ENCODE results near the gene ABCF2.

The ABCF2 gene

DNA sequence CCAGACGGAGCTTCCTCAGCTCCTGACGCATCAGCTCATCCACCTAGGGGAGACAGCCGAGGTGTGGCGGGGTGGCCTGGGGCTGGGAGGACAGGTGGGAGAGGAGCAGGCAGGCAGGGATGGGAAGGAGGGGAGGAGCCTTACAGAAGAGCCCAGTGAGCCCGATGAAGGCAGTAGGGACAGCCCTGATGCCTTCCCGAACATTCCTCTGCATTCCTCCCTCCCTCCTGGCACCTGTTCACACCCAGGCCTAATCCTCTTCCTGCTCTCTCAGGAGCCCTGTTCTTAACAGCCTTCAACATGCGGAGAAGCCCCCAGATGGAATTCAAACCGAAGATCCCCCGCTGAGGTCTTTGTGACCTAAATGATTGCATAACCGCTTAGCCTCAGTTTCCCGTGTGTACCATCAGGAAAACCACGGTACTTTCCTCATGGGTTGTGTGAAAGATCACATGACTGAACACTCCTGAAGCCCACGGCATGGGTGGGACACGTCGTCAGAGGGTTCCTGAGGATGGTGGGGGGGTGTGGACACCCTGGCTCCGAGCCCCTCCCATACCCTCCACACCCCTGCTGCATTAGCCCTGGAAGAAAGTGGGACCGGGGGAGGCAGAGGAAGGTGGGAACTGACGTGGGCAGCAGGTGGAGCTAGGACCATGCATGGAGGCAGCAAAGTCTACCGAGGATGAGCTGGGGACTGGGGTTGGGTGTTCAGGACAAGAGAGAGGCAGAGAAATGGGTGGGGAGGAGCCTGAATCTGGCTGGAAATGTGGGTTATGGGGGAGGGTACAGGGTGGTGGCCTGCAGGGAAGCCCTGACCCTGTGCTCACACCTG is 31.2 kb downstream of the ABCF2 start:
- DNase-seq (ENCODE audit: low read depth) = no peak

DNA sequence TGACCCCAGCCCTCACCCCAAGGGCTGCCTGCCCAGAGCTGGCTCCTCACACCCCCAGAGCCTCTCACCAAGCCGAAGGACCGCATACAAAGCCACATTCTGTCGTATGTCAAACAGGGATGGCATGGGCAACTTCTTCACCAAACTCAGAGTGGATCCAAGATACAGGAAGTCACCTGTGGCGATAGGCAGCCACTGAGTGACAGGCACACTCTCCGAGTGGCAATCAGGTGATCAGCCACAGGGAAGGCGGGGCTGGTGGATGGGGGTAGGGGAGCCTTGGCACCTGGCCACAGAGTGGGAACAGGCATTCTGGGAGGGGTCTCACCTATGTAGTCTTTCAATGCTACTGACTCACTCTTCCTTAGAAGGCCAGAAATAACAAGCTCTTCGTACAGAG is 32.8 kb downstream of the ABCF2 start:
- DNase-seq (ENCODE audit: low read depth) = no peak

DNA sequence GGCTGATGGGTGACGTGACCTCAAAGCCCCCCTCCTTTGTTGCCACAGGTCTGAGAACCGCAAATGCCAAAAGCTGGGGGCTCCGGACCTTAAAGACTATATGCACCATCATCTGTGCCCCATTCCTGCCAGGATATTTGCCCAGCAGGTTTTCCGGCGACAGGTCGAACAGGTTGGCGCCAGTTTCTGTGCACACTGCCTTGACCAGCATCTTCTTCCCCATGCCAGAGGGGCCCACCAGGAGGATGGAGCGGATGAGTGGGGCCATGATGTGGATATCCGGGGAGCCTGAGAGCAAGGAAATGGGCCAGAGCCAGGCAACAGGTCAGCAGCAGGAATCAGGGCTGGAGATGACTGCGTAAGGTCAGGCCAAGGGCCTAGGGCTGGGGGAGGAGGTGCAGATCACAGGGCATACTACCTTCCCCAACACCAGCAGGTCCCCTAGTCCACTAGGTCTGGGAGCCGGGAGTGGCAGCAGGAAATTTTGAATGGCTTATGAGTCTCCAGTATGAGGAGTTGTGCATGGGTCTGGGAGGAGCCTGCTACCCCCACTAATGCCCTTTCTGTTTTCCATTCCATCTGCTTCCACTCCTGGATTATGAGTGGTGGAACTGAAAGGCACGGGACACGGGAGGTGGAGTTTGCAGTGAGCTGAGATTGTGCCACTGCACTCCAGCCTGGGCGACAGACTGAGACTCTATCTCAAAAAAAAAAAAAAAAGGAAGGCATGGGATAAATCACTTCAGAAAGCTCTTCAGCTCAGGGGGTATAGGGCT is 33.6 kb downstream of the ABCF2 start:
- no peak for DNase-seq (ENCODE audit: low read depth)

DNA sequence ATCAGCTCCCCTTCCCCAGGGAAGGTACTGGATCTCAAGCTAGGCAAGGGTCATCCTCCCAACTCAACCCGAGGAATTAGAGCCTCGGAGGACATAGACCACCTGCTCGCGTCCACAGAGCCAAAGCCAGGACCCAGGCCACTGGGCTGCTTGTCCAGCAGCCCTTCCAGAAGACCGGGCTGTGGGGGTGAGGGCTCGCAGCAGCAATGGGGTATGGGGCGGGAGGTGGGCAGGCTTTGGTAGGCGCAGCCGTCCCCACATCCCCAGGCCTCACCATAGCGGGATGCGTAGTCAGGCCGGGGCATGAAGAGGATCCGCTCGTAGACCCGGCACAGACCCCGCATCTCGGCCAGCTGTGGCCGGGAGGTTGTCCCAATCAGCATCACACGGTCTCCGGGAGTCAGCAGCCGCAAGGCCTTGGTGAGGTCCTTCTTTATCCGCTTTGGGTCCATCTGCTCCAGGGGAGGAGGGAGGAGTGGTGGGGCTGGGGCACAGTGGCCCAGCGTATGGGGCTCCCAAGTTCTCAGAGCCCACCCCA is 34.9 kb downstream of the ABCF2 start:
- no peak for DNase-seq (ENCODE audit: low read depth)

DNA sequence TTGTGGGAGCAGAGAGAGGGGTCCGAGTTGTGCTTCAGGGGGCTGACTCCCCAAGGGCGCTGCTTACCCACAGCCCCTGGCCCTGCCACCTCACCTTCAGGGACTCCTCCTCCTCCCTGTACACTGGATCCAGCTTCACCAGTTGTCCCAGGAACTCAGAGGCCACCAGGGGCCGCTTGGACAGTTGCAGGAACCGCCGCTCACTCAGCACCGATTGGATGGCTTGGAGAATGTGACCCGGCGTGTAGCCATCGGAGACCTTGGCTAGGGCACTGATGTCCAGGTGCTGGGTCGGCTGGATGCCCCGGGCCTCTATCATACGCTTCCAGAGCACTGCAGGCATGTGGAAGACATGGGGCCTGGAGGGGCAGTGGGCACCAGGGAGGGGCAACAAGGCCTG is 35.5 kb downstream of the ABCF2 start:
- DNase-seq (ENCODE audit: low read depth) = no peak

DNA sequence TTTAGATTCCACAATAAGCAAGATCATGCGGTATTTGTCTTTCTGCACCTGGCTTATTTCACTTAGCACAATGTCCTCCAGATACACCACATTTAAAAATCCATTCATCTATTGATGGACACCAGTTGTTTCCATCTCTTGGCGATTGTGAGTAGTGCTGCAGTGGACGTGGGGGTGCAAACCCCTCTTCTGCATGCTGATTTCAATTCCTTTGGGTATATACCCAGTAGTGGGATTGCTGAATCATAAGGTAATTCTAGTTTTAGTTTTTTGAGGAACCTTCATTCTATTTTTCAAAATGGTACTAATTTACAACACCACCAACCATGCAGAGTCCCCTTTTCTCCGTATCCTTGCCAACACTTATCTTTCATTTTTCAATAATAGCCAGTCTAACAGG is 38.0 kb downstream of the ABCF2 start:
- DNase-seq (ENCODE audit: low read depth) = no peak

DNA sequence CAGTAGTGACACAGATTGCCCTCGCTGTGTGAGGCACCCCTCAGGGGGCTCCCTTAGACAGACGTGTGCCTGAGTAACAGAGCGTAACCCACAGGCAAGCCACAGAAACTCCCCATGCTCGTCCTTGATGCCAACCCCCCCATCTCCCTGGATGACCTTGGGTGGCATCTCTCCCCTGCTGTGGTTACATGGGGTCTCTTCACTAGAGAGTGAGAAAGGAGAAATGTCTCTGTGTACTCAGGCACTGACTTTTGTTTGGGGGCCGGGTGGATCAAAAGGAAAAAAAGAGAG is 38.8 kb downstream of the ABCF2 start:
- no peak for DNase-seq (ENCODE audit: low read depth)

DNA sequence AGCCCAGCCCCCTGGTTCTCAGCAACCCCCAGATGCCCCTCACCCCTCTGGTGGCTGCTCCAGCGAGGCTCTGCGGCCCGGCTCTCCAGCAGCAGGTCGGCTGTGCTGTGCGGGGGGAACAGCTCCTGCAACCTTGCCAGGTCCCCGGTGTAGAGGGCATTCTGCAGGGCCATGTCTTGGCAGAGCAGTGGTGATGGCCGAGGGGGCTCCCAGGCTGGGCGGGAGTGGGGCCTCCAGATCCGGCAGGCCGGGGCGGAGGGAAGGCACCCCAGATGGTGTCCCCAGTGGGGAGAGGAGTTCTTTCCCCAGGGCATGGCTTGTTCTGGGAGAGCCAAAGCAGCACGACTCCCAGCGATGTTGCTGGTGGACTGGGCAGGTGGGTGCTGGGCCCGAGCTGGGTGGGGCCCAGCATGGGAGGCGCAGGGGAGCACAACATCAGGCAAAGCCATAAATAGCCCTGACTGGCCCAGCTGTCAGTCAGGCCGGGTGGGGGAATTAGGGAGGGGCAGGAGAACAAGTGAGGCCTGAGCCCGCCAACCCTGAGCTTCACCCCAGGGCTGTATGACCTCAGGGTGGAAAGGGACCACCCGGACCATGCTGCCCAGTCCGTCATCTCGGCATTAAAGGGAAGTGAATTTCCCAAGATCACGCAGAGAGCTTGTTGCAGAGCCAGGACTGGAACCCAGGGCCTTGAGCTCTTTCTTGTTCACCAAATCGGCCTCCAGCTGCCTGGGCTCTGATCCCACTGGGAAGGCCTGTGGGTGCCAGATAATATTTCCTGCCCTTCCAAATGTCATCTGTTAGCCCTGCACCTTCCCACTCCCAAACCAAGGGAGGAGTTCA is 39.4 kb downstream of the ABCF2 start:
- DNase-seq (ENCODE audit: low read depth) = no peak

DNA sequence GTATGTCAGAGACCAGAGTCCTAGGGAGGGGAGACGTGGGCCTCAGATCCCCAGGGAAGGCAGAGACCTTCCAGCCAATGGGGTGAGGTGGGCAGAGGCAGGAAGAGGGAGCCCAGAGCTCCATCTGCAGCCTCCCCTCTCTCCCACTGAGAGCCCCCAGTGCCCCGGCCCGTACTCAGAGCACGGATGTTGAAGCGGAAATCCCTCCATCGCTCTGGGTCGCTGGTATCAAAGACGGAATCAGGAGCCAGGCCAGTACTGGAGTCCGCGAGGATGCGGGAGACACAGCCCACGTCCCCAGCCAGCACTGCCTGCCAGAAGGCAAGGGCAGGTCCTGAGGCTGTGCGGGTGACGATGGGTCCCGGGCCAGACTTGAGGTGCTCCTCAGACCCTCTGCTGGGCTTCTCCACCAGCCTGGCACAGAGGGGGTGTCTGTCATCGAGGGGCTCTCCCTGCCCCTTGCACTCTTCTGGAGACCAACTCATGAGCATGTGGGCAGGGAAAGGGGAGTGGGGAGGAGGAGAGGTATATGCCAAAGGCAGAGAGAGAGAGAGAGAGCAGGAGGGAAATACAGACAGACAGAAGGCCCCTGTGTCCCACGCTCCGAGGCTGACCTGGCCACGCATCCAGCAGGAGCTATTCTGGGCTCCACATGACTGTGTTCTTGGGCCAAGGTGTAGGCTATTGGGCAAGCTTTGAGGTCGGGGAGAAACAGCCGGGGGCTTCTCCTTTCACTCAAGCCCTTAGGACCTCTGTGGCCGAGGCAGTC is 40.2 kb downstream of the ABCF2 start, which contains the start of gene ASB10:
Gene ASB10, minus strand, starts transcription at position 611 of the 769 bp plus-strand sequence. Its CDS starts 120 bp downstream, at position 491.
- DNase-seq (ENCODE audit: low read depth) = no peak

DNA sequence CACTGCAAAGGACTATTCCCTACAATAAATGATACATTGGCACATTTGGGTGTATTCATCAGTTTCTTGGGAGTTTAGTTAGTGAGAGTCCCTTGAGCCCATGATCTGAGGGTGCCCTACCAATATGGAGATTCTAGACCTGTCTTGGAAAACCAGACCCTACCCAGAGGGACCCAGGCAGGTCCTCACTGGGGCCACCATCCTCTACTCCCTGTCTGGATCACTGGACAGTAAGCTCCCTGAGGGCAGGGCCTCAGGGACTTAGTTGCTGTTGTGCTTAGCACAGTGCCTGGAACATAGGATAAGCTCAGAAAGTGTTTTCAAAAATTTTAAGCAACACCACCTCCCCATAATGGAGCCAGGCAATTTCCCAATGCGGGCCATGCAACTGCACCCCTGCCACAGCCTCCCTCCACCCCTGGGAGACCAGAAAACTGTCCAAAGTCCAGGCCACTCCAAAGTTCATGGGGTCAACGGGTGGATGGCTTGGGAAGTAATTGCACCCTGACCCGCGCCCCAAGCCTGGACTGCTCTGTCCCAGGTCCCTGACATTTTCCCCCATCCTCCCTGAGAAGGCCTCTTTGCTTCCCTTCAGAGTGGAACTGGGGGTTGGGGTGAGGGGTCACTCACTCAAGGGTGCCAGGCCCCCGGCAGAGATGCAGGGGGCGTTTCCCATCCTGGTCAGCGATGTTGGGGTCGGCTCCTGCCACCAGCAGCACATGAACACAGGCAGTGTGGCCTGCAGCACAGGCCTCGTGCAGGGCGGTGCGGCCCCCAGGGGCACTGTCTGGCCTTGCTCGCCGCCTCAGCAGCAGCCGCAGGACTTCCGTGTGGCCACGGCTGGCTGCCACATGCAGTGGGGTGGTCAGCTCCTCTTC is 41.0 kb downstream of the ABCF2 start:
- no peak for DNase-seq (ENCODE audit: low read depth)

DNA sequence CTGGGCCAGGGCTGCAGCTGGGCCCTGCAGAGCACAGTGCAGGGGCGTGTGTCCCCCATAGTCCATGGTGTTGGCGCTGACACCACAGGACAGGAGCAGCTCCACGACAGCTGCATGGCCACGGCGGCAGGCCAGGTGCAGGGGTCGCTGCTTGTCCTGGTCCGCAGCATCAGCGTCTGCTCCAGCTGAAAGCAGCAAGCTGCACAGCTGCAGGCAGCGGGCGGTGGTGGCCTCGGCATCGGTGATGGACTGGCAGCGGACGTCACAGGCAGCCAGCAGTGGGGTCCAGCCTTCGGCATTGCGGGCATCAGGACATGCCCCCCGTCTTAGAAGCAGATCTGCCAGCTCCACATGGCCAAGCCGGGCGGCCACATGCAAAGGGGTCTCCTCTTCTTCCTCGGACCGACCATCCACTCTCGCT is 46.0 kb downstream of the ABCF2 start:
- DNase-seq (ENCODE audit: low read depth) = no peak

DNA sequence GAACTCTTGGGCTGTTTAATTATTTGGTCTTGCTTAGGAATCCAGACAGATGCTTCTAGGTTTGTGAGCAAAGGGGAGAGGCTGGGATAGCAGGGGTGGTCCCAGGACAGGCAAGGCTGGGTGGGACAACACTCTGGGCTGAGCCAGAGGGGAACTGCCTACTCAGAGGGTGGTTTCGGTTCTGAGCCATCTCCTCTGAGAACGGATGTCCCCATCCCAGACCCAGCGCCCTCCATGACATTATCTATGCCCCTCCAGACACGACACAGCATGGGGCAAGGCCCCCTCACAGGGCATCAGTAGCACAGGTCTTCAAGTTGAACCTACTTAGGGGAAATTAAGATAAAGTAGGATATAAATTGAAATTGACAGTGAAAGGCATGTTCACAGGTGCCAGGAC is 47.1 kb downstream of the ABCF2 start:
- DNase-seq (ENCODE audit: low read depth) = no peak

DNA sequence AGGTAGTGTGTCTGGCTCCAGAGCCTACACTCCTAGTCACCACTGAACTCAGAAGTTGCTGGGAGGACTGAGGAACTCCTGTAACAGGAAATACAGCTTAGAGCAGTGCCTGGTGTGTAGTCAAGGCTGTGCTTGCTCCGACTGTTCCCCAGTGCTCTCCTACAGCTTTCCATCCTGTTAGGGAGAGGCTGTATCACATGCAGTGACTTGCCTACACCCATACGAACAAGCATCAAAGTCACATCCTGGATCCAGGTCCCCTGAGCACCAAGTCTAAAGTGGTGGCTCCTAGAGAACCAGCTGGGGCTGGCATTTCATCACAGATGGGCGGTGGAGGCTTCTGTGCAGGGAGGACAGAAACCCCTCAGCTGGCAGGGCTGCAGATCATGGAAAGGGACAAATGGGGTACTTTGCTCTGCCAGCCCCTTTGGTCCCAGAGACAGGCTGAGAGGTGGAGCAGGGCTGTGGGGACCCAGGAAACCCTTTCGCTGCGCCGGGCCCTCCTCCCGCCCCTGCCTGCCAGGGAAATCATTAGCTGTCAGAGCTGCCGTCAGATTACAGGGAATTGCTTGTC is 47.6 kb downstream of the ABCF2 start:
- no peak for DNase-seq (ENCODE audit: low read depth)

DNA sequence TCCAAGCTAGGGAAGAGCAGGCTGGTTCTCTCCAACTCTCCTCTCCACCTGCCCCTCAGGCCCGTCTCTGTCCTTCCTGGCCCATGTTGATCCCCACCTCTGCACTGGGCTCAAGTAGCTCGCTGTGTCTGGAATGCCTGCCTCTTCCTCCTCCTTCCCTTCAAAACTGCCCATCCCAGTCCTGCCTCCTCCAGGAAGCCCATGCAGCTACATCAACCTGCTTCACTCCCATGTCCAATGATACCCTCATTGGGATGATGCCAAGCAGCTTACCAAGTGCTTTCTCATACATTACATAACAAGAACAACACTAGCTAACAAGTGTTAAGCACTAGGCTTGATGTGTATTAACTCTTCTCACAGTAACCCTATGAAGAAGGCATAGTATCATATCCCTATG is 48.2 kb downstream of the ABCF2 start:
- no peak for DNase-seq (ENCODE audit: low read depth)

DNA sequence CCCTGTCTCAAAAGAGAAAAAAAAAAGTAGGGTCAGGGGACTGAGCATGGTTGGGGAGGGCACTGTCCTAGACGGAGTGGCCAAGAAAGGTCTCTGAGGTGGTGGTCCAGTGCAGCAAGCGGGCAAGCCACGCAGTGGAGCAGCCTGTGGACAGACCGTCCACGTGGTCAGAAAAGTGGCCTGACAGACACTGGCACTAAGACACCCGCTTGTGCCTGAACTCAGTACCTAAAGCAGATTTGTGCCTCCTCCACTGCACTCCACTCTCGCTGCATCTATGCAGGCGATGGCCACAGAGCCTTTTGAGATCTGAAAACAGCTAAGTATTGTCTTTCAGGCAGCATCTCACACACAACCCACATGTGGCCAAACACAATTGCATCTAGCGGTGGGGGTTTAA is 48.8 kb downstream of the ABCF2 start:
- DNase-seq (ENCODE audit: low read depth) = no peak

DNA sequence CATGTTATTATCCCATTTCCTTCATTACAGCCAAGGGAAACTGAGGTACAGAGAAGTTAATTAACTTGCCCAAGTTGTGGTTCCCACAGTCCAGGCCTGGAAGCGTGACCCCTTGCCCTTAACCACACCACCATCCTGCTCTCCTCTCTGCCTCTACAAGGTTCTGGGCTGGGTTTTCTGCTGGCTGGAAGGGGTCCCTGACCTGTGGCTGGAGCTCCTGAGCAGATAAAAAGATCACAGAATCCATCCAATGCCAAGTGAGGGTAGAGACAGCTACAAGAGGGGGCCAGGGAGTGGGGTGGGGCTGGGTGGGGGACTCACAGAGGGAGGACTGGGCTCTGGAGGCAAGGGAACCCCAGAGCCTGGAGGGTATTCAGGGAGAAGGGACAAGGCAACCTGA is 49.7 kb downstream of the ABCF2 start:
- no peak for DNase-seq (ENCODE audit: low read depth)

DNA sequence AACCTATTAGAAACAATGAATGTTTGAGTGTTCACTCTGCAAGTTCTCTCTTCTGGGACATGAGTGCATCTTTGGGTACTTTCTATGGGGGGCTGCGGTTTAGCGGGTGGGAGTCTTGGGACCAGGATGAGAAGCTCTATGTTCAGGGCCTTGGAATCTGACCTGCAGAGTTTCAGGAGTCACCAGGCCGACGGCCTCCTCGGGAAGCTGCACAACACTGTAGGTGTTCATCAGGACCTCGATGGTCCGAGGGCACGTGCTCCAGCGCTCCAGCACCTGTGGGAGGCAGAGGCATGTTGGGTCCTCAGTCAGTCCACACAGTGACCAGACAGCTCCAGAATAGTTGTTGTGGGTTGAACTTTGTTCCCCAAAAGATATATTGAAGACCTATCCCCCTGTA is 50.6 kb downstream of the ABCF2 start:
- no peak for DNase-seq (ENCODE audit: low read depth)

DNA sequence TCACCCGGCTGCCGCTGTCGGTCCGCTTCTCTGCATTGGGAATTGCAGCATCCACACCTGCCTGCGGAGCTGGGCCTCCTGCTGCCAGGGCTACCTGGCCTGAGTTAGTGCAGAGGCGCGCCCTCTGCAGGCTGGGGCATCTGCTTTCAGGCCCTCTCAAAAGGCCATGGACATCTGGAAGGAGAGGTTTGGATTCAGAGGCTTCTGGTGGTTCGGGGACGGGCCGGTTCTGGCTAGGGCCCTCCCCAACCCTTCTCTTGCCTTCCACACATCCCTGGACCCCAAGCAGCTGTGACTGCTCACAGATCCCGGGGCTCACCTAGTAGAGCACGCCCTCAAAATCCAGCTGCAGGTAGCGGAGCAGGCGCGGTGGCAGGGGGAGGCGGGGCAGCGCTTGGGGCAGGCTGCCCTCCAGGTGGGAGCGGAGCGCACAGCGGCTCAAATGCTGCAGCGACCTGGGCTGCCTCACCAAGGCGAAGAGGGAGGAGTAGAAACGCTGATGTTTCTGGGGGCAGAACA is 51.2 kb downstream of the ABCF2 start:
- DNase-seq (ENCODE audit: low read depth) = no peak

DNA sequence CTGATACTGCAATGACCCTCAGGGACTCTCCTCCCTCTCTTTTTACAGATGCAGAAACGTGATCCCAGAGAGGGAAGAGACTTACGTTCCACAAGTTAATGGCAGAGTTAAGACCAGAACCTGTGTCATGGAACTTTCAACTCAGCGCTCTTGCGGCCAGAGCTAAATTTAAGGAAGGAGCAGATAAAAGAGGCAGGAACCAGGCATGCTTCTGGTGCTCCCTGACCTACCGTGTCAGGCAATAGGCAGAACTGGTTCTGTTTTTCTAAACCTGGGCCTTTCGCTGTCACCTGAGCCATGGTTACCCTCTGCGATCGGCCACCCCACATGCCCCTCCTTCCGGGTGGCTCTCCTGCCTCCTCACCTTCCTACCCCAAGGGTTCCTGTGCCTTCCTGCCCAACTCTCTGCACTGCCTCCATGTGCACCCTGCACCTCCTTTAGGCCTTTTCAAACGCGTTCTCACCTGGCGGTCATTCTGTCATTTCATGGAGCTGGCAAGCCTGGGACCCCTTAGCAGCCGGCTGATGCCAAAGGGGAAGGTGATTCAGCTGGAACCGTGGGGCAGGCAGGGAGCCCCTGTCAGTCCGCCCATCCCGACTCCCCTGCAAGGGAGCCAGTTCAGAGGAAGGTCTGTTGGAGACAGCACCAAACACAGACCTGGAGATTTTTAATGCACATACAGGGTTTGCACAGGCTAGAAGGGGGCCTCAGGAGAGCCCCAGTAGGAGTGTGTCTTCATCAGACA is 51.8 kb downstream of the ABCF2 start:
- no peak for DNase-seq (ENCODE audit: low read depth)
